H9 (cell line): ENCODE measurements around the gene ZFPL1. TPM values are rescaled to one million over a fixed set of nuclear protein-coding genes. Genes with fewer than 3 reads are reported as not detected.

ENCODE experiments used
- DNase-seq: peaks from one replicate; pipeline ENCODE4 v3.0.0-alpha.2; 2017
- H2AFZ ChIP-seq: one replicate; pipeline ENCODE4 v1.6.1; 2013; ENCODE audit warnings: mild to moderate bottlenecking, low read length, control low read depth, moderate library complexity
- H2AK5ac ChIP-seq: 2 replicates; pipeline ENCODE4 v1.6.1; 2013; ENCODE audit warnings: low read length, control low read depth, mixed read lengths; ENCODE audit not compliant: insufficient read length
- H2BK120ac ChIP-seq: one replicate; pipeline ENCODE4 v1.6.1; 2013; ENCODE audit warnings: low read depth, mild to moderate bottlenecking, low read length, control low read depth, inconsistent platforms; ENCODE audit not compliant: poor library complexity, severe bottlenecking
- H2BK12ac ChIP-seq: 2 replicates; pipeline ENCODE4 v1.6.1; 2013; ENCODE audit warnings: low read length, control low read depth, mixed read lengths, low read depth; ENCODE audit not compliant: insufficient read length
- H2BK15ac ChIP-seq: 2 replicates; pipeline ENCODE4 v1.6.1; 2013; ENCODE audit warnings: low read depth, low read length, control low read depth
- H2BK20ac ChIP-seq: one replicate; pipeline ENCODE4 v1.6.1; 2013; ENCODE audit warnings: low read depth, mild to moderate bottlenecking, low read length, control low read depth, inconsistent platforms; ENCODE audit not compliant: poor library complexity, severe bottlenecking
- H2BK5ac ChIP-seq: 2 replicates; pipeline ENCODE4 v1.6.1; 2013; ENCODE audit warnings: low read length, control low read depth, mixed read lengths; ENCODE audit not compliant: insufficient read length
- H3K14ac ChIP-seq: 2 replicates; pipeline ENCODE4 v1.6.1; 2013; ENCODE audit warnings: low read length, control low read depth; ENCODE audit not compliant: insufficient read depth
- H3K18ac ChIP-seq: 2 replicates; pipeline ENCODE4 v1.6.1; 2013; ENCODE audit warnings: low read depth, mild to moderate bottlenecking, mixed read lengths, low read length, control low read depth; ENCODE audit not compliant: insufficient read length
- H3K23ac ChIP-seq: 2 replicates; pipeline ENCODE4 v1.6.1; 2013; ENCODE audit warnings: low read length, control low read depth, mixed read lengths, low read depth; ENCODE audit not compliant: insufficient read length
- H3K23me2 ChIP-seq: 2 replicates; pipeline ENCODE4 v1.6.1; 2013; ENCODE audit warnings: low read depth, mild to moderate bottlenecking, mixed read lengths, low read length, control low read depth; ENCODE audit not compliant: insufficient read length, poor library complexity, severe bottlenecking
- H3K27ac ChIP-seq: 2 replicates; pipeline ENCODE4 v1.5.1; 2013; ENCODE audit warnings: low read length, control low read depth, mixed read lengths, low read depth; ENCODE audit not compliant: insufficient read length
- H3K27me3 ChIP-seq: 2 replicates; pipeline ENCODE4 v1.6.1; 2013; ENCODE audit warnings: low read length, control low read depth, inconsistent platforms; ENCODE audit not compliant: insufficient read depth
- H3K4ac ChIP-seq: 2 replicates; pipeline ENCODE4 v1.6.1; 2013; ENCODE audit warnings: low read depth, mild to moderate bottlenecking, control low read depth, inconsistent platforms, low read length, moderate library complexity
- H3K4me1 ChIP-seq: 2 replicates; pipeline ENCODE4 v1.6.1; 2013; ENCODE audit warnings: low read length, control low read depth, inconsistent platforms; ENCODE audit not compliant: insufficient read depth
- H3K4me2 ChIP-seq: 2 replicates; pipeline ENCODE4 v1.6.1; 2013; ENCODE audit warnings: low read length, control low read depth, mixed read lengths; ENCODE audit not compliant: insufficient read length, insufficient read depth
- H3K56ac ChIP-seq: 2 replicates; pipeline ENCODE4 v1.6.1; 2013; ENCODE audit warnings: low read depth, mild to moderate bottlenecking, mixed read lengths, low read length, control low read depth; ENCODE audit not compliant: insufficient read length
- H3K79me1 ChIP-seq: 2 replicates; pipeline ENCODE4 v1.6.1; 2013; ENCODE audit warnings: low read depth, mild to moderate bottlenecking, moderate library complexity, low read length, control low read depth, inconsistent platforms; ENCODE audit not compliant: insufficient read depth, poor library complexity, severe bottlenecking
- H3K79me2 ChIP-seq: 2 replicates; pipeline ENCODE4 v1.6.1; 2013; ENCODE audit warnings: low read length, control low read depth, inconsistent platforms; ENCODE audit not compliant: insufficient read depth
- H3K9ac ChIP-seq: 2 replicates; pipeline ENCODE4 v1.6.1; 2013; ENCODE audit warnings: low read length, control low read depth, mixed read lengths; ENCODE audit not compliant: insufficient read length; ENCODE audit errors: extremely low read depth
- H3K9me3 ChIP-seq: one replicate; pipeline ENCODE4 v1.6.1; 2013; ENCODE audit warnings: low read depth, low read length, inconsistent platforms; ENCODE audit not compliant: control insufficient read depth
- H3T11ph ChIP-seq: one replicate; pipeline ENCODE4 v1.6.1; 2013; ENCODE audit warnings: mild to moderate bottlenecking, low read length, control low read depth, inconsistent platforms
- H4K20me1 ChIP-seq: one replicate; pipeline ENCODE4 v1.6.1; 2013; ENCODE audit not compliant: control insufficient read depth, insufficient read length, insufficient read depth
- H4K5ac ChIP-seq: 2 replicates; pipeline ENCODE4 v1.6.1; 2013; ENCODE audit warnings: low read depth, mild to moderate bottlenecking, mixed read lengths, low read length, control low read depth; ENCODE audit not compliant: insufficient read length
- H4K8ac ChIP-seq: replicated peaks from 2 replicates; pipeline ENCODE4 v1.6.1; 2013; ENCODE audit warnings: low read length, control low read depth, mixed read lengths, low read depth; ENCODE audit not compliant: insufficient read length
- H4K91ac ChIP-seq: 2 replicates; pipeline ENCODE4 v1.6.1; 2013; ENCODE audit warnings: low read depth, mild to moderate bottlenecking, moderate library complexity, mixed read lengths, low read length, control low read depth; ENCODE audit not compliant: insufficient read length
- H3K27ac Mint-ChIP-seq, 3 experiments: 2 replicates in 2 of 3; 3 replicates in 1 of 3; pipeline ENCODE4 v1.8.0; 2020 to 2021; ENCODE audit warnings: mixed read lengths in 3 of 3, mild to moderate bottlenecking in 1 of 3, moderate library complexity in 1 of 3
- H3K27me3 Mint-ChIP-seq: 2 replicates; pipeline ENCODE4 v1.8.0; 2021; ENCODE audit warnings: low read depth, mild to moderate bottlenecking, moderate library complexity, mixed read lengths
- H3K36me3 Mint-ChIP-seq, 3 experiments: 2 replicates in 2 of 3; 3 replicates in 1 of 3; pipeline ENCODE4 v1.8.0; 2020 to 2021; ENCODE audit warnings: low read depth in 3 of 3, mixed read lengths in 3 of 3; ENCODE audit not compliant: insufficient read depth in 1 of 3
- H3K4me1 Mint-ChIP-seq, 2 experiments: 2 replicates each; pipeline ENCODE4 v1.8.0; 2020; ENCODE audit warnings: mixed read lengths in 2 of 2
- H3K4me3 Mint-ChIP-seq, 2 experiments: 2 replicates in 1 of 2; 3 replicates in 1 of 2; pipeline ENCODE4 v1.8.0; 2020 to 2021; ENCODE audit warnings: mild to moderate bottlenecking in 2 of 2, mixed read lengths in 2 of 2, moderate library complexity in 1 of 2
- H3K9me3 Mint-ChIP-seq, 2 experiments: 2 replicates in 1 of 2; 3 replicates in 1 of 2; pipeline ENCODE4 v1.8.0; 2020; ENCODE audit warnings: mild to moderate bottlenecking in 2 of 2, mixed read lengths in 2 of 2, moderate library complexity in 1 of 2
- CTCF ChIP-seq: fragments of 200-600 bp; sonication (generic); conservative IDR thresholded peaks from 3 replicates; pipeline ENCODE4 v1.8.0; 2021; ENCODE audit warnings: antibody characterized with exemption, mild to moderate bottlenecking
- WGBS: extraction: QIAGEN DNeasy Blood & Tissue Kit; methylation state at CpG from one replicate; pipeline ENCODE4 v1.1.7; 2013; ENCODE audit warnings: missing lambda C conversion rate, low lambda C conversion rate, mixed read lengths; ENCODE audit not compliant: insufficient read length; ENCODE audit errors: extremely low coverage; 5-methylcytosine and 5-hydroxymethylcytosine counted together
- total RNA-seq: library from RNA; stranded (reverse); gene quantifications from 2 replicates; pipeline ENCODE4 v1.2.1, GENCODE V29; 2021

ZFPL1 gene
- total RNA-seq, 1 experiment from 2014 or later = 24.2 TPM

GRCh38 chr11:65066315-65066714 lies 17.7 kb upstream of the ZFPL1 start:
- WGBS = no CpG with 5 or more reads among the region's 11 CpGs
- peak overlapping the region; percentile 69 for H3K18ac ChIP-seq

More at GRCh38 chr11:65066315-65066714, 17.7 kb upstream of the ZFPL1 start:
- no peak overlapping the region for H2BK120ac ChIP-seq
- TF ChIP-seq CTCF = no peak
- H2BK12ac ChIP-seq = peak overlapping the region; percentile 1
- no peaks in the 10 kb centered on the region for H3K23me2 ChIP-seq
- peaks cover 6% of the 10 kb centered on the region; the same call in 1 of the 2 replicates for H3K4me1 ChIP-seq
- H3K27me3 ChIP-seq = no peaks in the 10 kb centered on the region
- no peak overlapping the region for H3K4me2 ChIP-seq
- no peak overlapping the region for H2AK5ac ChIP-seq
- H3K9me3 ChIP-seq = no peaks in the 10 kb centered on the region
- no peak overlapping the region for H2BK20ac ChIP-seq
- H3K9ac ChIP-seq = no peak overlapping the region
- H3K56ac ChIP-seq = no peak overlapping the region
- H2BK15ac ChIP-seq = no peak overlapping the region
- Mint-ChIP-seq H3K4me1 (peaks cover 21 to 31% of the 10 kb centered on the region in 2 experiments), H3K9me3 (no peaks in the 10 kb centered on the region), H3K36me3 (no peaks in the 10 kb centered on the region), H3K27me3 (no peaks in the 10 kb centered on the region), H3K27ac (peak overlapping the region; percentile 77 to 98 (median 92)), H3K4me3 (peak overlapping the region; percentile 30 to 68)
- no peak overlapping the region for H3K23ac ChIP-seq
- H3K79me1 ChIP-seq = no peaks in the 10 kb centered on the region
- no peak overlapping the region for H3K27ac ChIP-seq
- H4K91ac ChIP-seq = peak overlapping the region; percentile 86
- no peak for DNase-seq
- H3K79me2 ChIP-seq = no peaks in the 10 kb centered on the region
- H3K4ac ChIP-seq = no peak overlapping the region
- no peak overlapping the region for H2BK5ac ChIP-seq
- peak overlapping the region; percentile 72; the same call in 1 of the 2 replicates for H3K14ac ChIP-seq
- no peak overlapping the region for H2AFZ ChIP-seq
- H3T11ph ChIP-seq = no peak overlapping the region
- no peak overlapping the region for H4K8ac ChIP-seq
- no peak overlapping the region for H4K5ac ChIP-seq
- no peaks in the 10 kb centered on the region for H4K20me1 ChIP-seq
